GM23338 (cell line): ENCODE data around the gene CEP131. TPM values are rescaled to one million over a fixed set of nuclear protein-coding genes. Genes with fewer than 3 reads are reported as not detected.

ENCODE experiments used
- ATAC-seq: fragments of 200-7000 bp; cut with Tn5 transposase; 3 replicates; pipeline ENCODE4 v1.9.1; 2020
- DNase-seq: peaks from one replicate; pipeline ENCODE4 v3.0.0-alpha.2; 2015; ENCODE audit warnings: low spot score
- H2AFZ ChIP-seq: fragments of 200-600 bp; sonication (generic); 2 replicates; pipeline ENCODE4 v1.8.0; 2016; ENCODE audit warnings: antibody characterized with exemption, mild to moderate bottlenecking, moderate library complexity
- H3F3A ChIP-seq: fragments of 200-600 bp; sonication (generic); replicated peaks from 2 replicates; pipeline ENCODE4 v1.8.0; 2017; ENCODE audit warnings: antibody characterized with exemption, mixed run types, low read depth
- H3K27ac ChIP-seq: fragments of 200-600 bp; sonication (generic); 2 replicates; pipeline ENCODE4 v1.6.1; 2016; ENCODE audit warnings: low read depth
- H3K27me3 ChIP-seq: fragments of 200-600 bp; sonication (generic); 2 replicates; pipeline ENCODE4 v1.8.0; 2016; ENCODE audit warnings: mild to moderate bottlenecking, mixed run types, moderate library complexity; ENCODE audit not compliant: insufficient read depth
- H3K36me3 ChIP-seq: fragments of 200-600 bp; sonication (generic); 2 replicates; pipeline ENCODE4 v1.8.0; 2016; ENCODE audit warnings: mild to moderate bottlenecking; ENCODE audit not compliant: insufficient read depth
- H3K4me1 ChIP-seq: fragments of 200-600 bp; sonication (generic); 2 replicates; pipeline ENCODE4 v1.8.0; 2016; ENCODE audit warnings: mild to moderate bottlenecking, moderate library complexity; ENCODE audit not compliant: insufficient read depth
- H3K4me2 ChIP-seq: fragments of 200-600 bp; sonication (generic); 2 replicates; pipeline ENCODE4 v1.7.1; 2017; ENCODE audit warnings: mixed run types
- H3K4me3 ChIP-seq: fragments of 200-600 bp; sonication (generic); 2 replicates; pipeline ENCODE4 v1.6.1; 2016; ENCODE audit warnings: mixed run types
- H3K79me2 ChIP-seq: fragments of 200-600 bp; sonication (generic); replicated peaks from 2 replicates; pipeline ENCODE4 v1.8.0; 2017; ENCODE audit warnings: mild to moderate bottlenecking; ENCODE audit not compliant: insufficient read depth
- H3K9me2 ChIP-seq: fragments of 200-600 bp; sonication (generic); 2 replicates; pipeline ENCODE4 v1.8.0; 2017; ENCODE audit not compliant: insufficient read depth
- H4K20me1 ChIP-seq: fragments of 200-600 bp; sonication (generic); replicated peaks from 2 replicates; pipeline ENCODE4 v1.8.0; 2017; ENCODE audit warnings: mild to moderate bottlenecking; ENCODE audit not compliant: insufficient read depth
- H3K27ac Mint-ChIP-seq: 2 replicates; pipeline ENCODE4 v1.8.0; 2020; ENCODE audit warnings: inconsistent platforms, mild to moderate bottlenecking, moderate library complexity, mixed read lengths
- H3K27me3 Mint-ChIP-seq: 3 replicates; pipeline ENCODE4 v1.8.0; 2022; ENCODE audit warnings: low read depth, mild to moderate bottlenecking, moderate library complexity, mixed read lengths, inconsistent platforms; ENCODE audit not compliant: insufficient read depth, poor library complexity
- H3K36me3 Mint-ChIP-seq: 3 replicates; pipeline ENCODE4 v1.8.0; 2021; ENCODE audit warnings: low read depth, mild to moderate bottlenecking, inconsistent platforms, moderate library complexity, mixed read lengths
- H3K4me1 Mint-ChIP-seq: 3 replicates; pipeline ENCODE4 v1.8.0; 2020; ENCODE audit warnings: mild to moderate bottlenecking, inconsistent platforms, mixed read lengths
- H3K4me3 Mint-ChIP-seq: 3 replicates; pipeline ENCODE4 v1.8.0; 2021; ENCODE audit warnings: moderate library complexity, mild to moderate bottlenecking, inconsistent platforms, mixed read lengths
- H3K9me3 Mint-ChIP-seq: 3 replicates; pipeline ENCODE4 v1.8.0; 2020; ENCODE audit warnings: moderate library complexity, mild to moderate bottlenecking, inconsistent platforms, mixed read lengths
- CREB1 ChIP-seq: fragments of 250-450 bp; sonication (Bioruptor Pico); IDR thresholded peaks from 2 replicates; pipeline ENCODE4 v1.5.0; 2020; ENCODE audit warnings: low read depth, mild to moderate bottlenecking, moderate library complexity
- CTCF ChIP-seq, 2 experiments: fragments of 200-600 bp in 1 of 2; sonication (generic) in 1 of 2; conservative IDR thresholded peaks; 2 replicates each; pipeline versions ENCODE4 v1.5.1 to v1.6.1; 2016 to 2017; ENCODE audit warnings: antibody characterized with exemption in 2 of 2, low read depth in 2 of 2, mild to moderate bottlenecking in 2 of 2, moderate library complexity in 1 of 2
- EZH2 ChIP-seq: fragments of 200-600 bp; sonication (generic); IDR thresholded peaks from one replicate; pipeline ENCODE4 v1.8.0; 2017; ENCODE audit warnings: antibody characterized with exemption, mild to moderate bottlenecking, low read depth; ENCODE audit not compliant: unreplicated experiment
- EZH2phosphoT487 ChIP-seq: fragments of 200-600 bp; sonication (generic); IDR thresholded peaks from one replicate; pipeline ENCODE4 v1.8.1; 2018; ENCODE audit warnings: antibody characterized with exemption; ENCODE audit not compliant: unreplicated experiment
- JUNB ChIP-seq: IDR thresholded peaks from one replicate; pipeline ENCODE4 v1.6.1; 2016; ENCODE audit warnings: antibody characterized with exemption; ENCODE audit not compliant: unreplicated experiment
- NANOG ChIP-seq: IDR thresholded peaks from 2 replicates; pipeline ENCODE4 v1.6.1; 2016; ENCODE audit warnings: antibody characterized with exemption, borderline replicate concordance
- POLR2AphosphoS5 ChIP-seq: IDR thresholded peaks from 2 replicates; pipeline ENCODE4 v1.6.1; 2016; ENCODE audit warnings: antibody characterized with exemption, low read depth
- STAT1 ChIP-seq: IDR thresholded peaks from one replicate; pipeline ENCODE4 v1.6.1; 2016; ENCODE audit warnings: antibody characterized with exemption; ENCODE audit not compliant: unreplicated experiment
- ZNF114 ChIP-seq: fragments of 250-450 bp; sonication (Bioruptor Pico); IDR thresholded peaks from 2 replicates; pipeline ENCODE4 v1.5.0; 2020; ENCODE audit warnings: mild to moderate bottlenecking, moderate library complexity
- ZNF331 ChIP-seq: fragments of 250-450 bp; sonication (Bioruptor Pico); IDR thresholded peaks from 2 replicates; pipeline ENCODE4 v1.5.0; 2020; ENCODE audit warnings: low read depth, mild to moderate bottlenecking, moderate library complexity
- ZNF462 ChIP-seq: fragments of 250-450 bp; sonication (Bioruptor Pico); IDR thresholded peaks from 2 replicates; pipeline ENCODE4 v1.5.0; 2020; ENCODE audit warnings: mild to moderate bottlenecking, moderate library complexity
- polyA plus RNA-seq: library from polyadenylated mRNA; unstranded; fragments of >200 nt; fragmentation: Nextera tagmentation; extraction: Ambion mirVana; gene quantifications from 2 replicates; pipeline ENCODE4 v1.2.1, GENCODE V29; 2016
- total RNA-seq: library from RNA; depleted of rRNA; stranded (reverse); fragments of >200 nt; shearing (Covaris generic); gene quantifications from 2 replicates; pipeline ENCODE4 v1.2.3, GENCODE V29; 2014
- TF ChIP-seq, protein P1 (sequence below): IDR thresholded peaks from 2 replicates; pipeline ENCODE4 v1.6.1; 2016; ENCODE audit warnings: antibody characterized with exemption
- TF ChIP-seq, protein P2 (sequence below): IDR thresholded peaks from one replicate; pipeline ENCODE4 v1.6.1; 2018; ENCODE audit warnings: antibody characterized with exemption; ENCODE audit not compliant: unreplicated experiment

CEP131 gene
- total and polyA plus RNA-seq, 2 experiments from 2014 or later: 26.8 to 35.5 TPM

DNA sequence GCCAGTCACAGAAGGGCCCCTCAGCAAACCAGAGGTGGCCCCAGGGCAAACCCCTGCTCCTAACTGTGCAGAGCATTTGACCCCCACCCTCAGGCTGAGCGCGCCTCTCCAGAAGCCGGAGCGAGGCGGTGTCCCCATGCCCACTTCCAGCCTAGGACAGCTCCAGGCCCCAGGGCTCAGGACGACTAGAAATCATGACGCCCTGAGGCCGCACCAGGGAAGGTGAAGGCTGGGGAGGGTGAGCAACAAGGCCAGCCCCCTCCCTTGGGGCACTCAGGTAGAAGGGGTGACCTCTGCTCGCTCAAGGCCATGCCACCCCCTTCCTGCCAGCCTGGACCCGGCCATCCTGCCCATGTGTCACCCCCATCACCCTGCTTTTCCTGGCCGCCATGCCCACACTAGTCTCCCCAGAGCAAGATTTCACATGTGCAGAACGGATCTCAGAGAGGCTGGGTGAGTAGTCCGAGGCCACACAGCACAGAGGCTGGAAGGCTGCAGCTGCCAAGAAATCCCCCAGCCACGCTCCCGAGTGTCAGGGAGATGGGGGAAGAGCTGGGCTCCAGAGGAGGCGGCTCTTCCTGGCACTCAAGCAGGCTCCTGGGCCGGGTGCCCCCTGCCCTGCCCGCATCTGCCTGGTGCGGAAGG, 59.6 kb downstream of the CEP131 start:
- no peaks in the 10 kb centered on the region for H3K36me3 Mint-ChIP-seq
- H3K36me3 ChIP-seq: no peaks in the 10 kb centered on the region
- H3K9me2 ChIP-seq: no peaks in the 10 kb centered on the region
- H3K27ac Mint-ChIP-seq: no peak overlapping the region
- H2AFZ ChIP-seq: no peak overlapping the region
- no peak overlapping the region for H3K4me2 ChIP-seq
- H3K27me3 Mint-ChIP-seq: peaks cover 6% of the 10 kb centered on the region
- no peak for TF ChIP-seq ZNF462 (CRISPR knock-in tag)
- no peak for TF ChIP-seq EZH2phosphoT487
- TF ChIP-seq JUNB: no peak
- TF ChIP-seq EZH2: no peak
- no peak for TF ChIP-seq CTCF (conservative IDR thresholded peaks at IDR 0.05; ENCODE audit: low read depth in 2 of 2)
- TF ChIP-seq ZNF331 (CRISPR knock-in tag): no peak
- TF ChIP-seq, protein P1, sequence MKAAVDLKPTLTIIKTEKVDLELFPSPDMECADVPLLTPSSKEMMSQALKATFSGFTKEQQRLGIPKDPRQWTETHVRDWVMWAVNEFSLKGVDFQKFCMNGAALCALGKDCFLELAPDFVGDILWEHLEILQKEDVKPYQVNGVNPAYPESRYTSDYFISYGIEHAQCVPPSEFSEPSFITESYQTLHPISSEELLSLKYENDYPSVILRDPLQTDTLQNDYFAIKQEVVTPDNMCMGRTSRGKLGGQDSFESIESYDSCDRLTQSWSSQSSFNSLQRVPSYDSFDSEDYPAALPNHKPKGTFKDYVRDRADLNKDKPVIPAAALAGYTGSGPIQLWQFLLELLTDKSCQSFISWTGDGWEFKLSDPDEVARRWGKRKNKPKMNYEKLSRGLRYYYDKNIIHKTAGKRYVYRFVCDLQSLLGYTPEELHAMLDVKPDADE: no peak
- TF ChIP-seq STAT1: no peak
- TF ChIP-seq, protein P2, sequence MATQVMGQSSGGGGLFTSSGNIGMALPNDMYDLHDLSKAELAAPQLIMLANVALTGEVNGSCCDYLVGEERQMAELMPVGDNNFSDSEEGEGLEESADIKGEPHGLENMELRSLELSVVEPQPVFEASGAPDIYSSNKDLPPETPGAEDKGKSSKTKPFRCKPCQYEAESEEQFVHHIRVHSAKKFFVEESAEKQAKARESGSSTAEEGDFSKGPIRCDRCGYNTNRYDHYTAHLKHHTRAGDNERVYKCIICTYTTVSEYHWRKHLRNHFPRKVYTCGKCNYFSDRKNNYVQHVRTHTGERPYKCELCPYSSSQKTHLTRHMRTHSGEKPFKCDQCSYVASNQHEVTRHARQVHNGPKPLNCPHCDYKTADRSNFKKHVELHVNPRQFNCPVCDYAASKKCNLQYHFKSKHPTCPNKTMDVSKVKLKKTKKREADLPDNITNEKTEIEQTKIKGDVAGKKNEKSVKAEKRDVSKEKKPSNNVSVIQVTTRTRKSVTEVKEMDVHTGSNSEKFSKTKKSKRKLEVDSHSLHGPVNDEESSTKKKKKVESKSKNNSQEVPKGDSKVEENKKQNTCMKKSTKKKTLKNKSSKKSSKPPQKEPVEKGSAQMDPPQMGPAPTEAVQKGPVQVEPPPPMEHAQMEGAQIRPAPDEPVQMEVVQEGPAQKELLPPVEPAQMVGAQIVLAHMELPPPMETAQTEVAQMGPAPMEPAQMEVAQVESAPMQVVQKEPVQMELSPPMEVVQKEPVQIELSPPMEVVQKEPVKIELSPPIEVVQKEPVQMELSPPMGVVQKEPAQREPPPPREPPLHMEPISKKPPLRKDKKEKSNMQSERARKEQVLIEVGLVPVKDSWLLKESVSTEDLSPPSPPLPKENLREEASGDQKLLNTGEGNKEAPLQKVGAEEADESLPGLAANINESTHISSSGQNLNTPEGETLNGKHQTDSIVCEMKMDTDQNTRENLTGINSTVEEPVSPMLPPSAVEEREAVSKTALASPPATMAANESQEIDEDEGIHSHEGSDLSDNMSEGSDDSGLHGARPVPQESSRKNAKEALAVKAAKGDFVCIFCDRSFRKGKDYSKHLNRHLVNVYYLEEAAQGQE: no peak
- TF ChIP-seq POLR2AphosphoS5: no peak
- no peak for TF ChIP-seq ZNF114 (CRISPR knock-in tag)
- TF ChIP-seq CREB1: no peak
- TF ChIP-seq NANOG: no peak
- no peaks in the 10 kb centered on the region for H3K4me1 ChIP-seq
- no peaks in the 10 kb centered on the region for H4K20me1 ChIP-seq
- no peak overlapping the region for H3K4me3 Mint-ChIP-seq
- H3K79me2 ChIP-seq: no peaks in the 10 kb centered on the region
- no peak overlapping the region for H3K27ac ChIP-seq
- peaks cover 2% of the 10 kb centered on the region; the same call in 1 of the 3 replicates for H3K4me1 Mint-ChIP-seq
- H3F3A ChIP-seq: no peaks in the 10 kb centered on the region
- DNase-seq (no peak), ATAC-seq (no peak)
- no peaks in the 10 kb centered on the region for H3K9me3 Mint-ChIP-seq
- no peak overlapping the region for H3K4me3 ChIP-seq
- no peaks in the 10 kb centered on the region for H3K27me3 ChIP-seq
